ENCODE results near the gene SLC25A41. TPM values are rescaled to one million over a fixed set of nuclear protein-coding genes. Genes with fewer than 3 reads are reported as not detected.

The SLC25A41 gene
- total and polyA plus RNA-seq, 9 of the 15 experiments (the other 6 are each of a cell fraction or from before 2014, with no cell fraction given), result 0.08 to 4.2 (median 1.6) TPM

DNA sequence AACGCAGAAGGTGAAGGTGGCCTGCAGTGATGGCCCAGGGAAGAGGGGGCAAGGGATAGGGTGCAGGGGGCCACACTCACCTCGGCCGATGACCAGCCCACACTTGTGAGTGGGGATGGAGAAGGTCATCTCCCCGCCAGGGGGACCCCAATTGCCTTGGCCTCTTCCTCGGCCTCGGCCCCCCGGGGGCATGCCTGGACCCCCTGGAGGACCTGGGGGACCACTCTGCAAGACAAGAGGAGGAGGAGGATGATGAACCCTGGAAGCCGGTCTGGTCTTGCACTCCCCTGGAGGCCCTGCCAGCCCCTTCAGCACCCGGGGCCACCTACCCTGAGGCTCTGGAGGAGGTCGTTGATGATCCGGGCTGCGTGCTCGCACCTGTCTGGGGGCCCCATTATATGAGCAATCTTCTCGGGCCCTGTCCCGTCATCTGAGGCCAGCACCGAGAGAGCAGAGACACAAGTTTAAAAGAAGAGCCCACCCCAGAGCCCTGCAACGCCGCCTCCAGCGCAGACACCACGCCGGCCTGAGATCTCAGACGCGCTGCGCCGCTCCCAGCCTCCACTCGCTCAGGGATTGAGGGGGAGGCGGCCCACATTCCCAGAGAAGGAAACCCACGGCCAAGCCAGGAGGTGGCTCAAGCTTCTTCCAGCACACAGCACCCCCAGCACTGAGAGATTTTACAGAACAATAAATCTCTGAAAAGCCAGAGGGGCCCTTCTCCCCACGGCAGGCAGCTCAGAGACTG lies 16.7 kb downstream of the SLC25A41 start:
- POLR2A ChIA-PET, result no interaction called here
- no peak overlapping the region for H3K4me2 ChIP-seq (ENCODE audit: insufficient read depth, low read length)
- H3K9me3 ChIP-seq (replicated peaks; ENCODE audit: control insufficient read depth, insufficient read depth, low read depth, low read length), result no peaks in the 10 kb centered on the region
- H4K20me1 ChIP-seq (replicated peaks; ENCODE audit: control insufficient read depth, insufficient read depth, low read length), result peaks cover 34% of the 10 kb centered on the region
- ATAC-seq (no peak), FAIRE-seq (no peak), DNase-seq (ENCODE audit: extremely low read depth in 1 of 4, low spot score in 3 of 4) (no peak)
- H3K79me2 ChIP-seq (ENCODE audit: control insufficient read depth, insufficient read depth, low read length), result peaks cover 32% of the 10 kb centered on the region
- WGBS (ENCODE audit: insufficient coverage, low coverage, missing lambda C conversion rate), result 96% methylated on average over 26 of the region's 29 CpGs
- intact Hi-C loops (cut with micrococcal nuclease), result no loop called here
- no peaks in the 10 kb centered on the region for H3K9me1 ChIP-seq (ENCODE audit: control insufficient read depth, insufficient read depth, low read length)
- BruUV-seq (replicated peaks), result no TSS peak
- no peak overlapping the region for H3K4me3 ChIP-seq
- no peaks in the 10 kb centered on the region for H3K27me3 ChIP-seq (ENCODE audit: control insufficient read depth in 2 of 2, insufficient read depth in 2 of 2, low read length in 2 of 2)
- no peak overlapping the region for H3K9ac ChIP-seq (ENCODE audit: insufficient read depth in 1 of 2, low read depth in 2 of 2, low read length in 2 of 2)
- TF ChIP-seq POLR2G (IDR thresholded peaks at IDR 0.05; ENCODE audit: low read depth, low read length) (peak; percentile 49), RBFOX2 (IDR thresholded peaks at IDR 0.05; ENCODE audit: low read depth, low read length) (peak; percentile 34), SAFB2 (IDR thresholded peaks at IDR 0.05; ENCODE audit: borderline replicate concordance, low read depth, low read length, severe bottlenecking) (no peak)
- TF ChIP-seq, protein P1, sequence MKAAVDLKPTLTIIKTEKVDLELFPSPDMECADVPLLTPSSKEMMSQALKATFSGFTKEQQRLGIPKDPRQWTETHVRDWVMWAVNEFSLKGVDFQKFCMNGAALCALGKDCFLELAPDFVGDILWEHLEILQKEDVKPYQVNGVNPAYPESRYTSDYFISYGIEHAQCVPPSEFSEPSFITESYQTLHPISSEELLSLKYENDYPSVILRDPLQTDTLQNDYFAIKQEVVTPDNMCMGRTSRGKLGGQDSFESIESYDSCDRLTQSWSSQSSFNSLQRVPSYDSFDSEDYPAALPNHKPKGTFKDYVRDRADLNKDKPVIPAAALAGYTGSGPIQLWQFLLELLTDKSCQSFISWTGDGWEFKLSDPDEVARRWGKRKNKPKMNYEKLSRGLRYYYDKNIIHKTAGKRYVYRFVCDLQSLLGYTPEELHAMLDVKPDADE (conservative IDR thresholded peaks at IDR 0.05; ENCODE audit: control insufficient read depth, low read depth, low read length), result no peak
- CTCF ChIA-PET (ENCODE audit: low intra/inter-chr PET ratio), result no interaction called here
- H3K27ac ChIP-seq (ENCODE audit: extremely low read depth, low read depth, low read length), result no peak overlapping the region
- in situ Hi-C loops (cut with MboI), result no loop called here
- no peak overlapping the region for H2AFZ ChIP-seq (ENCODE audit: low read depth, low read length)
- peaks cover 85% of the 10 kb centered on the region for H3K36me3 ChIP-seq (ENCODE audit: control insufficient read depth, insufficient read depth, low read length)
- peaks cover 0 to 62% of the 10 kb centered on the region in 2 experiments; a peak in 2 of 5 replicates for H3K4me1 ChIP-seq (replicated peaks in 1 of 2; ENCODE audit: control insufficient read depth in 2 of 2, insufficient read depth in 2 of 2, low read length in 2 of 2)
